22Rv1 (cell line): ENCODE measurements around the gene TUBGCP4.

Experiments
- ZFX ChIP-seq: fragments of 450-650 bp; IDR thresholded peaks from 2 replicates; pipeline ENCODE4 v1.6.1; 2017; ENCODE audit warnings: antibody characterized with exemption, borderline replicate concordance
- TF ChIP-seq, protein P1 (sequence below): fragments of 450-650 bp; IDR thresholded peaks from 2 replicates; pipeline ENCODE4 v1.5.1; 2017; ENCODE audit warnings: mild to moderate bottlenecking

DNA sequence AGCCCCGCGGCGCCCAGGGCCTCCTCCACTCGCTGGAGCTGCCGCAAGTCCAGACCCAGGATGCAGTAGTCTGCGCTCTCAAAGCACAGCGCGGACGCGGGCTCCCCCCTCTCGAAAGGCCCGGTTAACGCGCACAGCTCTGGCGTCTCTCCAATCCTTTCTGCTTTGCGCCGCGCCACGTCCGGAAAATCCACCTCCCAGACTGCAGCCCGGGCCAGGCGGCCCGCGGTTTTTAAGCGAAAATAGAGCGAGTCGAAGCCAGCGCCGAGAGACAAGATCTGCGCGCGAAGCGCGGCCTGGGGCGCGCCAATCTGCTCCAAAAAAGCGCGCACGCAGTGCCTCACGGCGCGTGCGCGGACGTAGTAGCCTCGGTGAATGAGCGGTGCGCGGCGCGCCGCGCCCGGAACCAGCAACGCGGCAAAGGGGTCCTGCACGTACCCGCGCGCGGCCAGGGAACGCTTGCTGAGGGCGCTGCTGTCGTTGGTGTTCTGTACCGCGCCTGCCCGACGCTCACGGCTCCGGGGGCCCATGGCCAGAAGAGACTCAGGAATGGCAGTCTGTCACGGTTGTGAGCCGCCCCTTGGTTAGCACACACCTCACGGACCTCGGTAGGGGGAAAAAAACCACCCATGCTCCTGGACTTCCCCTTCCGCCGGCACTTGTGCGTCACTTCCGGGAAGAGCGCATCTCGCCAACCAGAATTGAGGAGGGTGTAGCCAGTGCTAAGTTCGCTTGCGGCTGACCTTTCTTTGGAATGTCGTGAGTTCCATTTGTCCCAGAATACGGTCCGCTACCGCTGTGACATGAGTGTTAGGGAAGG, 40.7 kb upstream of the TUBGCP4 start, which contains the start of gene LCMT2:
- TF ChIP-seq, protein P1, sequence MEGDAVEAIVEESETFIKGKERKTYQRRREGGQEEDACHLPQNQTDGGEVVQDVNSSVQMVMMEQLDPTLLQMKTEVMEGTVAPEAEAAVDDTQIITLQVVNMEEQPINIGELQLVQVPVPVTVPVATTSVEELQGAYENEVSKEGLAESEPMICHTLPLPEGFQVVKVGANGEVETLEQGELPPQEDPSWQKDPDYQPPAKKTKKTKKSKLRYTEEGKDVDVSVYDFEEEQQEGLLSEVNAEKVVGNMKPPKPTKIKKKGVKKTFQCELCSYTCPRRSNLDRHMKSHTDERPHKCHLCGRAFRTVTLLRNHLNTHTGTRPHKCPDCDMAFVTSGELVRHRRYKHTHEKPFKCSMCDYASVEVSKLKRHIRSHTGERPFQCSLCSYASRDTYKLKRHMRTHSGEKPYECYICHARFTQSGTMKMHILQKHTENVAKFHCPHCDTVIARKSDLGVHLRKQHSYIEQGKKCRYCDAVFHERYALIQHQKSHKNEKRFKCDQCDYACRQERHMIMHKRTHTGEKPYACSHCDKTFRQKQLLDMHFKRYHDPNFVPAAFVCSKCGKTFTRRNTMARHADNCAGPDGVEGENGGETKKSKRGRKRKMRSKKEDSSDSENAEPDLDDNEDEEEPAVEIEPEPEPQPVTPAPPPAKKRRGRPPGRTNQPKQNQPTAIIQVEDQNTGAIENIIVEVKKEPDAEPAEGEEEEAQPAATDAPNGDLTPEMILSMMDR, result no peak
- TF ChIP-seq ZFX, result no peak
